GM23248 (cell line): Measurements from ENCODE around the gene USP25. TPM values are rescaled to one million over a fixed set of nuclear protein-coding genes. Genes with fewer than 3 reads are reported as not detected.

Experiments
- DNase-seq: peaks from one replicate; pipeline ENCODE4 v3.0.0-alpha.2; 2015
- H2AFZ ChIP-seq: fragments of 200-600 bp; sonication (generic); 2 replicates; pipeline ENCODE4 v1.6.1; 2016; ENCODE audit warnings: antibody characterized with exemption
- H3F3A ChIP-seq: fragments of 200-600 bp; sonication (generic); 2 replicates; pipeline ENCODE4 v1.6.1; 2016; ENCODE audit warnings: mild to moderate bottlenecking, antibody characterized with exemption, mixed run types; ENCODE audit not compliant: insufficient read depth
- H3K27ac ChIP-seq: fragments of 200-600 bp; sonication (generic); 2 replicates; pipeline ENCODE4 v1.5.1; 2016; ENCODE audit warnings: mild to moderate bottlenecking
- H3K27me3 ChIP-seq: fragments of 200-600 bp; sonication (generic); replicated peaks from 2 replicates; pipeline ENCODE4 v1.6.1; 2016; ENCODE audit warnings: mild to moderate bottlenecking; ENCODE audit not compliant: insufficient read depth
- H3K36me3 ChIP-seq: fragments of 200-600 bp; sonication (generic); 2 replicates; pipeline ENCODE4 v1.6.1; 2016; ENCODE audit warnings: low read depth, mild to moderate bottlenecking
- H3K4me1 ChIP-seq: fragments of 200-600 bp; sonication (generic); 2 replicates; pipeline ENCODE4 v1.6.1; 2016; ENCODE audit warnings: mild to moderate bottlenecking; ENCODE audit not compliant: insufficient read depth
- H3K4me2 ChIP-seq: fragments of 200-600 bp; sonication (generic); one replicate; pipeline ENCODE4 v1.6.1; 2016; ENCODE audit warnings: mild to moderate bottlenecking; ENCODE audit not compliant: unreplicated experiment
- H3K4me3 ChIP-seq: fragments of 200-600 bp; sonication (generic); 2 replicates; pipeline ENCODE4 v1.5.1; 2016; ENCODE audit warnings: mild to moderate bottlenecking
- H3K79me2 ChIP-seq: fragments of 200-600 bp; sonication (generic); 2 replicates; pipeline ENCODE4 v1.6.1; 2016; ENCODE audit warnings: mild to moderate bottlenecking; ENCODE audit not compliant: insufficient read depth
- H3K9ac ChIP-seq: fragments of 200-600 bp; sonication (generic); 2 replicates; pipeline ENCODE4 v1.6.1; 2016; ENCODE audit warnings: mild to moderate bottlenecking
- H3K9me2 ChIP-seq: fragments of 200-600 bp; sonication (generic); 2 replicates; pipeline ENCODE4 v1.6.1; 2016; ENCODE audit warnings: mixed run types, mild to moderate bottlenecking, moderate library complexity; ENCODE audit not compliant: insufficient read depth
- H3K9me3 ChIP-seq: fragments of 200-600 bp; sonication (generic); one replicate; pipeline ENCODE4 v1.6.1; 2017; ENCODE audit warnings: low read depth
- H4K20me1 ChIP-seq: fragments of 200-600 bp; sonication (generic); 2 replicates; pipeline ENCODE4 v1.6.0; 2016; ENCODE audit not compliant: insufficient read depth
- EZH2 ChIP-seq: fragments of 200-600 bp; sonication (generic); IDR thresholded peaks from 2 replicates; pipeline ENCODE4 v1.6.1; 2018; ENCODE audit warnings: antibody characterized with exemption, mild to moderate bottlenecking; ENCODE audit not compliant: insufficient read depth, poor library complexity, severe bottlenecking
- EZH2phosphoT487 ChIP-seq: fragments of 200-600 bp; sonication (generic); IDR thresholded peaks from 2 replicates; pipeline ENCODE4 v1.6.1; 2018; ENCODE audit warnings: antibody characterized with exemption, moderate library complexity, mild to moderate bottlenecking, low read depth; ENCODE audit not compliant: insufficient read depth
- WGBS, 2 experiments: methylation state at CpG; one replicate each; pipeline ENCODE4 v1.1.6; 2015 to 2017; ENCODE audit warnings: low lambda C conversion rate in 2 of 2, low coverage in 1 of 2; ENCODE audit errors: missing lambda C conversion rate in 2 of 2; 5-methylcytosine and 5-hydroxymethylcytosine counted together
- in situ Hi-C: fragments of 300-500 bp; cut with MboI; formaldehyde crosslinking; loops from 2 replicates; pipeline ENCODE4 v1.15.0; 2020
- polyA plus RNA-seq: library from polyadenylated mRNA; unstranded; fragments of >200 nt; fragmentation: Nextera tagmentation; extraction: Ambion mirVana; gene quantifications from 2 replicates; pipeline ENCODE4 v1.2.1, GENCODE V29; 2016
- total RNA-seq: library from RNA; depleted of rRNA; stranded (reverse); fragments of >200 nt; shearing (Covaris generic); gene quantifications from 2 replicates; pipeline ENCODE4 v1.2.3, GENCODE V29; 2014

USP25 gene
- total and polyA plus RNA-seq, 2 experiments from 2014 or later: 5.8 to 41.5 TPM

DNA sequence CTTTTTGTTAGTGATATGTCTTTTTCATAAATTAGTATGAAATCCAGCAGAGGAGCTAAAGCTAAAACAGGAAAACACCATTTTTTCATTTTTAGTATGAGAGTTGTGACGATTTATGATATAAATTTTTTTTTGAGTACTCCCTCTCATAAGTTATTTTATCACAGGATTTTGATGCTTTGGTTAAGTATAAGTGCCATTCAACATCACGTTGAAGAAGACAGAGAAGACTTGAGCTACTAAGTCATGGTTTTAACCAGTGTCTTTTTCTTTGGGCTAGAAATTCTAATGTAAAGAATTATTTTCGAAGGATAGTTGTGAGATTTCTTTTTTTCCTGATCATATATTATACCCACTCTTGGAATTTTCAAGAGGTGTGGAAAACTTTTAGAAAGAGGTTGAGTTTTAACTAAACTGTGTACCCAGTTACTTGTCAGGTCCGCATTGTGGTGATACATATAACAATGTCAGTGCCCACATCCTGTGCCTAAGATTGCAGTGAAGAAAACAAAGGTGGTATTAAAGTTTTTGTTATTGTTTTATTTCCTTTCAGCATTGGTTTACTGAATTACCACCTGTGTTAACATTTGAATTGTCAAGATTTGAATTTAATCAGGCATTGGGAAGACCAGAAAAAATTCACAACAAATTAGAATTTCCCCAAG is 93.8 kb downstream of the USP25 start:
- H2AFZ ChIP-seq: no peak overlapping the region
- no peaks in the 10 kb centered on the region for H3K27me3 ChIP-seq
- H3K4me2 ChIP-seq: no peak overlapping the region
- no peaks in the 10 kb centered on the region for H4K20me1 ChIP-seq
- H3K36me3 ChIP-seq: peaks cover 5% of the 10 kb centered on the region; the same call in 1 of the 2 replicates
- H3K4me1 ChIP-seq: peaks cover 18% of the 10 kb centered on the region
- no peak overlapping the region for H3K4me3 ChIP-seq
- peaks cover 8% of the 10 kb centered on the region; the same call in 1 of the 2 replicates for H3F3A ChIP-seq
- no peak for TF ChIP-seq EZH2phosphoT487
- TF ChIP-seq EZH2: no peak
- no peak overlapping the region for H3K9ac ChIP-seq
- in situ Hi-C loops: loop anchor here (25.0 kb wide), 1 partner anchor 1436 kb away; the partner anchor contains the start of gene HSPA13
- no peak for DNase-seq
- H3K9me2 ChIP-seq: no peaks in the 10 kb centered on the region
- no peaks in the 10 kb centered on the region for H3K9me3 ChIP-seq
- H3K79me2 ChIP-seq: no peaks in the 10 kb centered on the region
- WGBS, 2 experiments: 90 to 91% methylated on average over 4 of the region's 4 CpGs
- no peak overlapping the region for H3K27ac ChIP-seq

GRCh38 chr21:15825700-15826099 is 95.9 kb downstream of the USP25 start:
- TF ChIP-seq EZH2phosphoT487 (no peak), EZH2 (no peak)
- Histone ChIP-seq H3K9me2 (no peaks in the 10 kb centered on the region), H3K9me3 (no peaks in the 10 kb centered on the region), H4K20me1 (no peaks in the 10 kb centered on the region), H3K9ac (no peak overlapping the region), H3K27me3 (no peaks in the 10 kb centered on the region), H2AFZ (no peak overlapping the region), H3F3A (peaks cover 8% of the 10 kb centered on the region; the same call in 1 of the 2 replicates), H3K4me1 (peaks cover 11% of the 10 kb centered on the region), H3K27ac (no peak overlapping the region), H3K79me2 (no peaks in the 10 kb centered on the region), H3K36me3 (peaks cover 12% of the 10 kb centered on the region), H3K4me3 (no peak overlapping the region), H3K4me2 (no peak overlapping the region)
- in situ Hi-C loops: no loop called here
- WGBS, 2 experiments: 61 to 62% methylated on average over 2 of the region's 2 CpGs
- no peak for DNase-seq

DNA sequence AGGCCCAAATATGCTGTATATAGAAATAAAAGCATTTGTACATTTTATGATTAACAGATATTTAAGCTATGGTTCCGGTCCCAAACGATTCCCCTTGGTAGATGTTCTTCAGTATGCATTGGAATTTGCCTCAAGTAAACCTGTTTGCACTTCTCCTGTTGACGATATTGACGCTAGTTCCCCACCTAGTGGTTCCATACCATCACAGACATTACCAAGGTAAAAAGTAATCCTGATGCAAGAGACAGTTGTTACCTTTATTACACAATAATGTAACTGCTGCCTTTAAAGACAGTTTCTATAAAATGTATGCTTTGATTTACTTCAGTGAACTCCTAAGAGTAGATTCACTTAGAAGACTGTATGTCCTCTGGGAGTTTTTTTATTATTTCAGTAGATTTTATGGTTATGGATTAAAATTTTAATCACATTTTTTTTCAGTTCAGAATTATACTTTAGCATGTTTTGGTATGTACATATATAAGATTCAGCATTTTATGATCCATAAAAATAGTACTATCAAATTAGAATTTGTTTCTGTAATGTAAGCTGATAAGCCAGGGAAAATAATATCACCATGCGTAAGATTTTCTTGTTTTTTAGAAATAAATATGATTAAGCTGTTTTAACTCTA is 96.5 kb downstream of the USP25 start:
- peaks cover 6% of the 10 kb centered on the region for H3K4me1 ChIP-seq
- no peaks in the 10 kb centered on the region for H4K20me1 ChIP-seq
- no peaks in the 10 kb centered on the region for H3K9me2 ChIP-seq
- no peak for TF ChIP-seq EZH2phosphoT487
- no peak for TF ChIP-seq EZH2
- H3K36me3 ChIP-seq: peaks cover 17% of the 10 kb centered on the region
- H3K9ac ChIP-seq: no peak overlapping the region
- no peak overlapping the region for H3K27ac ChIP-seq
- peaks cover 5% of the 10 kb centered on the region; the same call in 1 of the 2 replicates for H3F3A ChIP-seq
- no peaks in the 10 kb centered on the region for H3K9me3 ChIP-seq
- H3K27me3 ChIP-seq: no peaks in the 10 kb centered on the region
- no peaks in the 10 kb centered on the region for H3K79me2 ChIP-seq
- no peak overlapping the region for H3K4me2 ChIP-seq
- WGBS, 2 experiments: 50 to 53% methylated on average over 5 of the region's 5 CpGs
- H2AFZ ChIP-seq: no peak overlapping the region
- in situ Hi-C loops: no loop called here
- peak; percentile 48 for DNase-seq
- no peak overlapping the region for H3K4me3 ChIP-seq

DNA sequence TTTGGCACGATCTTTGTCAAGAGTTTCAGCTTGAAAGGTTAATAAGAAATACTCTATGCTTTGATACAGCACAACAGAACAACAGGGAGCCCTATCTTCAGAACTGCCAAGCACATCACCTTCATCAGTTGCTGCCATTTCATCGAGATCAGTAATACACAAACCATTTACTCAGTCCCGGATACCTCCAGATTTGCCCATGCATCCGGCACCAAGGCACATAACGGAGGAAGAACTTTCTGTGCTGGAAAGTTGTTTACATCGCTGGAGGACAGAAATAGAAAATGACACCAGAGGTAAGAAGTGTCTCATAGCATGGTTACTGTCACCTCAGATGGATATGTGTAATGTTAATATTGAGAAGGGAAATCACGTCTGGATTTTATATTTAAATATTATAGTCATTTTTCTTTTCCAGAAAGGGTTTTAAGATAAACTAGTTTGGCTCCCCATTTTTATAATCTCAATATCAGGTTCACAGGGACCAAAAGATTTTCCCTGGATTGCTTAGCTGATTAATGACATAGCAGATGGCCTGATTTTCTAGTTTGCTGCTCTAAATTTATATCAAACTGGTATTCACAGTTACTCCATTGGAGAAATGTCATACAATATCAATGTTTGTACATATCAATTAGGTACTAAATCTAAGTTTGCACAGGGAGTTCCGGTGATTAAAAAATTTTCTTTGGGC is 97.3 kb downstream of the USP25 start:
- Histone ChIP-seq H3K9ac (no peak overlapping the region), H3K4me2 (no peak overlapping the region), H3K4me1 (no peaks in the 10 kb centered on the region), H3K79me2 (no peaks in the 10 kb centered on the region), H3K27me3 (no peaks in the 10 kb centered on the region), H3K36me3 (peaks cover 19% of the 10 kb centered on the region), H3F3A (no peaks in the 10 kb centered on the region), H4K20me1 (no peaks in the 10 kb centered on the region), H2AFZ (no peak overlapping the region), H3K4me3 (no peak overlapping the region), H3K9me3 (no peaks in the 10 kb centered on the region), H3K27ac (no peak overlapping the region), H3K9me2 (no peaks in the 10 kb centered on the region)
- in situ Hi-C loops: no loop called here
- TF ChIP-seq EZH2phosphoT487 (no peak), EZH2 (no peak)
- DNase-seq: no peak
- WGBS, 2 experiments: 71% methylated on average over 8 of the region's 8 CpGs
